GM12891 (cell line): ENCODE measurements around the gene ZDHHC14.

ENCODE experiments used
- PAX5 ChIP-seq: IDR thresholded peaks from 2 replicates; pipeline ENCODE4 v1.6.1; 2011; ENCODE audit warnings: low read length, moderate library complexity, mild to moderate bottlenecking; ENCODE audit not compliant: insufficient read depth, severe bottlenecking
- POLR2A ChIP-seq: IDR thresholded peaks from 2 replicates; pipeline ENCODE4 v1.6.1; 2011; ENCODE audit warnings: low read depth, low read length, control low read depth
- POLR2AphosphoS5 ChIP-seq: IDR thresholded peaks from 2 replicates; pipeline ENCODE4 v1.6.1; 2011; ENCODE audit warnings: low read depth, low read length, control low read depth
- POU2F2 ChIP-seq: IDR thresholded peaks from 2 replicates; pipeline ENCODE4 v1.6.1; 2011; ENCODE audit warnings: low read depth, mild to moderate bottlenecking, control low read depth, low read length, moderate library complexity
- SPI1 ChIP-seq: IDR thresholded peaks from 2 replicates; pipeline ENCODE4 v1.6.1; 2011; ENCODE audit warnings: low read depth, low read length, control low read depth
- TAF1 ChIP-seq: IDR thresholded peaks from 2 replicates; pipeline ENCODE4 v1.6.1; 2011; ENCODE audit warnings: low read depth, low read length, control low read depth

DNA sequence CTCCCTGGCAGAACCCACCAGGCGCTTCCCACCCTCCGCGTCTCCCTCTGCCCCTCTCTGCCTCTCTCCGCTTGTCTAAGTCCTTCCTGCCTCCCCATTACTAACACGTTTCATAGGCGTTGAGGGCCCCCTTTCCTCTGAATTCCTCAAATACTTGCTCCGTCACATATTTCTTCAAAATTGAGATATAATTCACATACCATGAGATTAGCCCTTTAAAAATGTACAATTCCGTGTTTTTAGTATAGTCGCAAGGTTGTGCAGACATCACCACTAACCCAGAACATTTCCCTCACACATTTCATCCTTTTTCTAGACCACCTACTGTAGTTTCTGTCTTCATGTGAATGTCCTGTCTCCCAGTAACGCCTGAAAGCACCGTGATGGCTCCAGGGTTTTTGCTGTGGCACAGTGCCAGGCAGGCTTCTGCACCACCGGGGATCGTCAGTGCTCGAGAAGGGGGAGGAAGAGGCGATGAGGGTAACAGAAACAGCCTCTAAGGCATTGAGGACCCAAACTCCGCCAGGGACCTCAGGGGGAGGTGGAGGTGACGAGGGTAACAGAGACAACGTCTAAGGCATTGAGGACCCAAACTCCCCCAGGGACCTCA is 300.2 kb downstream of the ZDHHC14 start:
- TF ChIP-seq POLR2A, result no peak
- TF ChIP-seq TAF1, result no peak
- TF ChIP-seq POLR2AphosphoS5, result no peak
- no peak for TF ChIP-seq SPI1
- no peak for TF ChIP-seq PAX5
- no peak for TF ChIP-seq POU2F2
